ENCODE results near the gene STK11.
"Not testable (repeated sequence)": the region's sequence is repeated elsewhere in the genome, so short reads cannot be mapped to it uniquely, and the experiment has no call there.

The STK11 gene

GRCh38 chr19:1169411-1169791 is 36.2 kb upstream of the STK11 start:
- no peak for DNase-seq

GRCh38 chr19:1169921-1170885 is 35.4 kb upstream of the STK11 start:
- no peak for DNase-seq

GRCh38 chr19:1170938-1171754 is 34.4 kb upstream of the STK11 start:
- no peak for DNase-seq

GRCh38 chr19:1171755-1172352 is 33.7 kb upstream of the STK11 start:
- no peak for DNase-seq

GRCh38 chr19:1172353-1173158 is 33.0 kb upstream of the STK11 start:
- DNase-seq = no peak

- no peak for DNase-seq
These were observed 32.3 kb upstream of the STK11 start for GRCh38 chr19:1173159-1173844.

- peak; percentile 90 for DNase-seq
These were observed 31.5 kb upstream of the STK11 start, which contains the start of gene SBNO2 for GRCh38 chr19:1173845-1174809. SBNO2 (minus strand) TSS chr19:1174268; CDS start chr19:1154276, 19,992 bp downstream.

- no peak for DNase-seq
These were observed 28.1 kb upstream of the STK11 start for GRCh38 chr19:1177322-1178114.

- no peak for DNase-seq
These were observed 24.0 kb upstream of the STK11 start for GRCh38 chr19:1181606-1182005.

- no peak for DNase-seq
These were observed 23.5 kb upstream of the STK11 start for GRCh38 chr19:1182068-1182467.

GRCh38 chr19:1182727-1183126 is 22.9 kb upstream of the STK11 start:
- DNase-seq = no peak

- DNase-seq = no peak
These were observed 21.9 kb upstream of the STK11 start for GRCh38 chr19:1183543-1184172.

- peak; percentile 37 for DNase-seq
These were observed 16.2 kb upstream of the STK11 start for GRCh38 chr19:1189419-1189818.

GRCh38 chr19:1199531-1199930 is 6.0 kb upstream of the STK11 start:
- DNase-seq = no peak

- not testable (repeated sequence) for DNase-seq
These were observed 5.0 kb upstream of the STK11 start for GRCh38 chr19:1200614-1201013.

GRCh38 chr19:1206150-1206863 is 729 bp downstream of the STK11 start:
- no peak for DNase-seq

- peak; percentile 29 for DNase-seq
These were observed 1.4 kb downstream of the STK11 start for GRCh38 chr19:1206864-1207450.

- not testable (repeated sequence) for DNase-seq
These were observed 3.3 kb downstream of the STK11 start for GRCh38 chr19:1208830-1209229.

All from activated CD4-positive, alpha-beta T cell treated with anti-CD3 and anti-CD28 coated beads, Interleukin-2, amount 50 U/mL, for 1 hour (primary cell).